AG08395 (cell line): ENCODE data around the gene PDZD2.
"Not testable (repeated sequence)": the region's sequence is repeated elsewhere in the genome, so short reads cannot be mapped to it uniquely, and the experiment has no call there.

Experiments
- DNase-seq: peaks from one replicate; pipeline ENCODE4 v3.0.0; 2012; ENCODE audit warnings: mixed read lengths, low spot score

Gene PDZD2

DNA sequence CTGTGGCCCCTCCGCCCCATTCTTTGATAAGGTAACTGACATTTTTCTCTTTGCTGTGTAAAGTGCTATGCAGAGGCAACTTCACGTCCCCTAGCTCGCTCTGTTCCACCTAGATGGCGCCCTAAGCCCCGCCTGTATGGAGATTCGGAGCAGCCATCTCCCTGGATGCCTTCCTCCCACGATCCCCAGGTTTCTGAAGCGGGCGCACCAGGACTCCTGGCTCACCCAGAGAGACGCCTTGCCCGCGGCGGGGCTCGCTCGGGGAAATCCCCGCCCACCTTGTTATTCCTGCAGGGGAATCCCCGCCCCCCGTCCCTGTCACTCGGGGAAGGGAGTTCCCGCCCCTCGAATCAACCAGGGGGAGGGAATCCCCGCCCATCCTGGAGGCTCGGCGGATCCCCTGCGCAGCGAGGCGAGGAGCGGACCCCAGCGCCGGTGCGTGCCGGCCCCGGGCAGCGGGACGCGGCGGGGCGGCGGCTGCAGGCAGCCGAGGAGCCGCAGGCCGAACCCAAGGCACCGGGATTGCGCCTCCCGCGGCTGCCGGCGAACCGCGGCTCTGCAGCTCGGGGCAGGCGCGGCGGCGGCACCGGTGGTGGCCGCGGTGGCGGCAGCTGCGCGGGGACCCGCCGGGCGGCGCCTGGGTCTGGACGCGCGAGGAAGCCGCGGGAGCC is at the start of gene PDZD2:
Gene PDZD2, plus strand, starts transcription at position 384 of the 671 bp plus-strand sequence.
- peak; percentile 71 for DNase-seq

GRCh38 chr5:31593665-31594064 is 45.3 kb upstream of the PDZD2 start:
- no peak for DNase-seq

GRCh38 chr5:31596354-31596753 is 42.6 kb upstream of the PDZD2 start:
- no peak for DNase-seq

- no peak for DNase-seq
Observed at GRCh38 chr5:31598640-31599611, 40.0 kb upstream of the PDZD2 start.

GRCh38 chr5:31602305-31602704 is 36.6 kb upstream of the PDZD2 start:
- not testable (repeated sequence) for DNase-seq

DNA sequence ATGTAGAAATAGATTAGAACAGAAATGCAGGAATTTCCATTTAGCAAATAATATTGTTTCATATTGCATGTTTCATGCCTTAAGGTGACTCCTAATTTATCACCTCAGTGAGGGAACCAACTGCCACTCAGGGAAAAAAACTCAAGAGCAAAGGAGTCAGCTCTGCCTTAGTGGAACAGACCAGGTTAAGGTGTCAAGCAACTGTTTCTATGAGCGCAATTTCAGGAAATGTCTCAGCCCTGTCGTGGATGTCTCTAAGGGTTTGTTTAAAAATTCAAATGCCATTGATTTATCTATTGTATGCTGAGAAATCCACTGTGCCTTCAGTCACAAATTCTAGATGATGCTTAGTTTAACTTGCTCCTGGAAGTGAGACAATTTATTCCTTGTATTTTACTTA is 34.7 kb upstream of the PDZD2 start:
- no peak for DNase-seq

DNA sequence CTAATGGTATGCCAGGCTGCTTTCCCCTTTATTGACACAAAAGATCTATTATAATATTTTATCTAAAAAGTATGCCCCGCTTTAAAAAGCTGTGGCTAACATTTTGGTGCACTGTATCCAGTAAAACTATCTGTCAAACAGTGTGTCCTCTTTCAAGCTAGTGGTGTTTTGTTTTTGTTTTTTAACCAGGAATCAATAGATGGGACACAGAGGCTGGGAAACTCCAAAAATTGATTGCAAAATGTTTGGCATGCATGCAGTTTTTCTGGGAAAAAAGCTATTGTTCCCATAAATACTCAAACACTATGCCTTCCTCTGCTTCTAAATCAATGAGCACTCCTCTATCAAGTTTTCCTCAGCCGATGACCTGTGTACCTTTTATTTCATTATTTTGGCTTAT is 34.3 kb upstream of the PDZD2 start:
- DNase-seq: no peak

GRCh38 chr5:31605920-31606319 is 33.0 kb upstream of the PDZD2 start:
- DNase-seq: no peak

GRCh38 chr5:31607546-31607945 is 31.4 kb upstream of the PDZD2 start:
- DNase-seq: no peak

- no peak for DNase-seq
Observed at GRCh38 chr5:31611002-31611401, 27.9 kb upstream of the PDZD2 start.

DNA sequence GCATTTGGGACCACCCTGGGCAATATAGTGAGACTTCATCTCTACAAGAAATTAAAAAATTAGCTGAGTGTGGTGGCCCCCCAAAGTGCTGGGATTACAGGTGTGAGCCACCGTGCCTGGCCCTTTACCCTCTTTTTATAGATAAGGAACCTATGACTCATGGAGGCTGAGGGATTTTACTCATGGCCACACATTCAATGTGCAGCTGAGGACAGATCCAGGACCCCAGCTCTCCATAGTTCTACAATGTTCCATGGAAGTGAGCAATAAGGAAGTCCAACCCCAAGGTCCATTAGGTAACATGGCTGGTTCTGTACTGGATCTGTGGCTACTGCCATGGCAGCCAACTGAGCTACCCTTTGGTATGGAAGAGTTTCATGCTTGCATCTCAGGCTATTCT is 25.3 kb upstream of the PDZD2 start:
- DNase-seq: no peak

- DNase-seq: no peak
Observed at GRCh38 chr5:31614151-31615020, 24.5 kb upstream of the PDZD2 start.

DNA sequence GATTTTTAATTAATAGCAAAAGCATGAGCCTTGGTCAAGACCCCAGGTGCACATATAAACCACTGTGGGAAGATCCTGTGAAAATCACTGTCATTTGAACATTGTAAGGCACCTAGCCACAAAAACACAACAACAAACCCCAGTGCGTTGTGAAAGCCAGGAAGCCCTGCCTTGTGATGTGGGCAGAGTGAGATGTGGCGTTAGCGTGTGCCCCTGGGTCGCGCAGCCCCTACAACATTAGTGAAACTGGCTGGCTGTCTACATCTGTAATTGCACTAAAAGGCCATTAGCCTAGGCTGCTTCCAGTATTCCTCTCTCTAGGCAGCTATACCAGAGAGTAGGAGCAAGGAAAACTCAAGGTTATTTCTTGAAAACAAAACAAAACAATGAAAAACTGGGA is 21.1 kb upstream of the PDZD2 start:
- DNase-seq: no peak

DNA sequence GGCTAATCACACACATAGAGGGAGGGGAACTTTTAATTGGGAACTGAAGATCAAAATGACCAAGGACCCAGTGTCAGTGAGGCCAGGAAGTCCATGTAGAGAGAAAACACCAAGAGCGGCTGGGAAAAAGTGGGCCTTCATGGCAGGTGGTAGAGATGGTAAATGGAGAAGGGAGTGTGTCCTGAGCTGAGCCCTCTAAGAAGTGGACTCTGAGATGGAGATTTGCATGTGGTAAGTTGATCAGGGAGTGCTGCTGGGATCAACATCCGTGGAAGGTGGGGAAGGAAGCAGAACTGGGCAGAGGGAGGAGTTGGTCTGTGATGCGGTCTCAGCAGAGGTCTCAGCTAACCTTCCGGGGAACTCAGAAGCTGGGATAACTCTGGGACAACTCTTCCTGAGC is 18.9 kb upstream of the PDZD2 start:
- DNase-seq: no peak

- no peak for DNase-seq
Observed at GRCh38 chr5:31623249-31623648, 15.7 kb upstream of the PDZD2 start.

- DNase-seq: no peak
Observed at GRCh38 chr5:31625394-31625793, 13.5 kb upstream of the PDZD2 start.

DNA sequence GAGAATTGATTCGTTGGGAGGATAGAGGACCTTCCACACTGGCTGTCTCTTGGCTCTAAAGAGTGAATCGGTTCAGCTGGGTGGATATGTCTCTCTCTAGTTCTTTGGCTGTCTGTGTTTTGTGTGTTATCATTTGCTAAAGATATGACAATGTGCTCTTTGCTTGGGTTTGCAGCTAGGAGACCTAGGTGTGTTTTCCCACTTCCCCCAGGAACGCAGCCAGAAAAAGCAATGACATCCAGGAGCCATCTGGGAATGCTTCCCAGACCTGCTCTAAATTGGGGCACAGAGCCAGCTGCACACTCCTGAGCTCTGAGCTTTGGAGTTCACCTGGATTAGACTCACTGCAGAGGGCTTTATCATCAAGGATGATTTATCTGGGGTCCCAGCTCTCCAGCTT is 12.8 kb upstream of the PDZD2 start:
- no peak for DNase-seq

GRCh38 chr5:31626604-31627234 is 12.2 kb upstream of the PDZD2 start:
- DNase-seq: no peak

- DNase-seq: no peak
Observed at GRCh38 chr5:31630931-31631330, 8.0 kb upstream of the PDZD2 start.

DNA sequence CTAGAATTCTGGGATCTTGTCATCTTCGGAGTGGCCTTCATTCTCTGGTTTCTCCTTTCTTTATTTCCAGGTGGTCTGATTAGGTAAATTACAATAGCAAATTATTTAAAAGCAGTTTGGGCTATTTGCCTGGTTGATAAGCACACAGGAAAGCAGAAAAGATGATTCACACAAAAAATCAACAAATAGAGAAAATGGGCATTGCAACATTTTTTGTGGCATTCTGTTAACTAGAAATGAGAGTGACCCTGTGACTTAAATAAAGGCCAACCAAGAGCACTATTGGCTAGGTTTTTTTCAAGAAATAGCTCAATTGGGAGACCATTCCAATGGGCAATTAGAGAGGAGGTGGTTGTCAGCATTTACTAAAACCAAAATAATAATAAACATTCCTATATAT is 6.5 kb upstream of the PDZD2 start:
- no peak for DNase-seq

DNA sequence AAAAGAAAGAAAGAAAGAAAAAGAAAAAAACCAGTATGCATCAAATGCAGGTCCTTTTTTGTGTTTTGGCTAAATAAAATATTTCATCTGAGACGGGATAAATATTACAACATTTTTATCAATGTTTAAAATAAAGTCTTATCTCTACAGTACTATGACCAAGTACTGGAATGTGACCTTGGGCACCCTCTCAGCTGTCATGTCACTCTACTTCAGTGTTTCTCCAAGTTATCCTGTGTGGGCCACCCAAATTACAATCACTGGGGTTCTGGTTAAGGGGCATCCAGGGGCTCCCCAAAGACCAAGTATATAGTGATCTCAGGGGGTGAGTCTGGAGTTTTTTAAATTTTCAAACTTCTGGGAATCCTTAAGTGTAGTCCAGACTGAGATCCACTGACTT is 3.5 kb upstream of the PDZD2 start:
- DNase-seq: no peak

DNA sequence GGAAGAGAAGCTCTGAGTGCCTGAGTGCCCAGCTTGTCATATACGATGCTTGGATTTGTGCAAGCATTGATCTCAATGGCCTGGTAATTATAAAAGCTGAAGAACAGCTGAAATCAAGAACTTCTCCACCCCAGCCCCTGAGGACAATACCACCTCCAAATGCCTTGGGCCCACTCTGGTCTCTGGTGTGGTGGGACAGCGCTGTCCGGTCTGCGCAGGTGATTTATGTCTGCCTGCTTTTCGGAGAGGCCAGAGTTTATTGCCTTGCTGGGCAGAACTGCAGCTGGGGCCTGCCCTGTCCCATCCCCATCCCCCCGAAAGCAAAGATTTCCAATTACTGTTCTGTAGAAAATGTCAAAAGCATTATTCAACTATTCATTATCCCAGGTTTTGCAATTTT is 1.1 kb upstream of the PDZD2 start:
- DNase-seq: no peak
